ENCODE results near the gene OPRD1. TPM values are rescaled to one million over a fixed set of nuclear protein-coding genes. Genes with fewer than 3 reads are reported as not detected.

OPRD1 gene
- total and polyA plus RNA-seq, 2 of the 4 experiments (the other 2 are of a cell fraction), result under 0.01 TPM; not detected in 1

DNA sequence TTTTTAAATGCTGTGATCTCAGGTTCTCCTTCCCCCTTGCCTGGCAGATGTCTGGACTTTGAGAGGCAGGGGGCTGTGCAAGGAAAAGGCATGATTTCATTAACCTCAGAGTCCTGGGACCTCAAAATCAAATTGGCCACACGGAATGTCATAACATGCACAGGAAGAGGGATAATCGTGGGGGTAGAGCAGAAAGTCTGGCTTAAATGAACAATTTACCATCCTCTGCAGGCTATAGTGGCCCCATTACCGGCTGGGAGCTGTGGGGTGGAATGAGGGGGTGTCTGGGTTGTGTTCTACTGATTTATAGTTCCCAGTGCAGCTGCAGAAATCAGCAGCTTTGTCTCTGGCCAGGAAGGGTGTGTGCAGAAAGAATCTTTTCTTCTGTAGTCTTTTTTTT, 10.8 kb downstream of the OPRD1 start:
- dilution Hi-C loops (cut with HindIII; ENCODE audit: low sequenced_read_pairs, unreplicated experiment), result no loop called here
- Histone ChIP-seq H3K9me3 (ENCODE audit: control insufficient read depth, insufficient read depth, low read length) (no peaks in the 10 kb centered on the region; the same call in 1 of the 2 replicates), H3K9ac (ENCODE audit: low read depth, low read length) (no peak overlapping the region), H2BK20ac (ENCODE audit: low read depth, low read length) (no peak overlapping the region), H4K5ac (ENCODE audit: low read depth, low read length) (no peak overlapping the region), H3K56ac (ENCODE audit: extremely low read depth, insufficient read depth, low read length) (no peak overlapping the region), H3K4me3 (ENCODE audit: insufficient read depth, low read depth, low read length) (no peak overlapping the region), H3K4ac (ENCODE audit: low read depth, low read length) (no peak overlapping the region), H2AK5ac (ENCODE audit: low read depth, low read length) (no peak overlapping the region), H3K27ac (ENCODE audit: insufficient read depth, low read length) (no peak overlapping the region), H3K27me3 (ENCODE audit: control insufficient read depth, insufficient read depth, low read length) (peaks cover 22% of the 10 kb centered on the region), H4K8ac (ENCODE audit: low read depth in 2 of 2, low read length in 2 of 2) (no peak overlapping the region), H3K18ac (ENCODE audit: low read depth, low read length) (no peak overlapping the region), H2BK5ac (ENCODE audit: low read depth, low read length, poor library complexity, severe bottlenecking) (no peak overlapping the region), H3K23ac (ENCODE audit: low read depth, low read length) (no peak overlapping the region), H2BK15ac (ENCODE audit: low read depth, low read length) (no peak overlapping the region), H3K9me1 (ENCODE audit: insufficient read depth, low read length) (peaks cover 5% of the 10 kb centered on the region; the same call in 1 of the 2 replicates), H2AK9ac (replicated peaks; ENCODE audit: low read depth, low read length, poor library complexity) (no peak overlapping the region), H3K4me2 (ENCODE audit: low read depth, low read length) (no peak overlapping the region), H4K91ac (ENCODE audit: insufficient read depth, low read depth, low read length) (no peak overlapping the region), H4K20me1 (ENCODE audit: insufficient read depth, low read length) (peaks cover 4% of the 10 kb centered on the region; the same call in 1 of the 2 replicates), H3K14ac (replicated peaks; ENCODE audit: low read depth, low read length) (no peak overlapping the region), H3K4me1 (ENCODE audit: control insufficient read depth, insufficient read depth, low read length) (peaks cover 5% of the 10 kb centered on the region; the same call in 1 of the 2 replicates), H3K79me1 (ENCODE audit: low read depth in 1 of 2, low read length in 2 of 2) (no peaks in the 10 kb centered on the region), H2AFZ (replicated peaks; ENCODE audit: low read length, poor library complexity) (no peak overlapping the region), H2BK120ac (ENCODE audit: low read depth, low read length) (no peak overlapping the region), H3K36me3 (ENCODE audit: control insufficient read depth, insufficient read depth, low read length) (no peaks in the 10 kb centered on the region)
- ATAC-seq (ENCODE audit: low read depth) (no peak), DNase-seq (no peak)
- POLR2A ChIA-PET (ENCODE audit: unreplicated experiment), result no interaction called here
- no TSS peak for BruUV-seq (replicated peaks)
- no peak for TF ChIP-seq FOS (IDR thresholded peaks at IDR 0.05; ENCODE audit: low read depth, low read length)
- TF ChIP-seq CHD1 (IDR thresholded peaks at IDR 0.05; ENCODE audit: low read depth, low read length), result no peak
- TF ChIP-seq, protein P1, sequence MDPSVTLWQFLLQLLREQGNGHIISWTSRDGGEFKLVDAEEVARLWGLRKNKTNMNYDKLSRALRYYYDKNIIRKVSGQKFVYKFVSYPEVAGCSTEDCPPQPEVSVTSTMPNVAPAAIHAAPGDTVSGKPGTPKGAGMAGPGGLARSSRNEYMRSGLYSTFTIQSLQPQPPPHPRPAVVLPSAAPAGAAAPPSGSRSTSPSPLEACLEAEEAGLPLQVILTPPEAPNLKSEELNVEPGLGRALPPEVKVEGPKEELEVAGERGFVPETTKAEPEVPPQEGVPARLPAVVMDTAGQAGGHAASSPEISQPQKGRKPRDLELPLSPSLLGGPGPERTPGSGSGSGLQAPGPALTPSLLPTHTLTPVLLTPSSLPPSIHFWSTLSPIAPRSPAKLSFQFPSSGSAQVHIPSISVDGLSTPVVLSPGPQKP (IDR thresholded peaks at IDR 0.05; ENCODE audit: borderline replicate concordance, low read depth, low read length), result no peak
- TF ChIP-seq RCOR1 (IDR thresholded peaks at IDR 0.05; ENCODE audit: insufficient replicate concordance, low read length), result no peak
- TF ChIP-seq NFE2L2 (IDR thresholded peaks at IDR 0.05; ENCODE audit: low read depth, low read length), result no peak
- no peak for TF ChIP-seq CEBPB (IDR thresholded peaks at IDR 0.05; ENCODE audit: low read depth, low read length)
- TF ChIP-seq BHLHE40 (IDR thresholded peaks at IDR 0.05; ENCODE audit: low read depth, low read length), result no peak
- TF ChIP-seq, protein P2, sequence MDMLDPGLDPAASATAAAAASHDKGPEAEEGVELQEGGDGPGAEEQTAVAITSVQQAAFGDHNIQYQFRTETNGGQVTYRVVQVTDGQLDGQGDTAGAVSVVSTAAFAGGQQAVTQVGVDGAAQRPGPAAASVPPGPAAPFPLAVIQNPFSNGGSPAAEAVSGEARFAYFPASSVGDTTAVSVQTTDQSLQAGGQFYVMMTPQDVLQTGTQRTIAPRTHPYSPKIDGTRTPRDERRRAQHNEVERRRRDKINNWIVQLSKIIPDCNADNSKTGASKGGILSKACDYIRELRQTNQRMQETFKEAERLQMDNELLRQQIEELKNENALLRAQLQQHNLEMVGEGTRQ (IDR thresholded peaks at IDR 0.05; ENCODE audit: low read depth, low read length), result no peak
- TF ChIP-seq RFX5 (IDR thresholded peaks at IDR 0.05; ENCODE audit: low read depth, low read length), result no peak
- no peak for TF ChIP-seq SMC3 (IDR thresholded peaks at IDR 0.05; ENCODE audit: low read depth, low read length)
- no peak for TF ChIP-seq MAZ (IDR thresholded peaks at IDR 0.05; ENCODE audit: borderline replicate concordance, low read depth, low read length)
- TF ChIP-seq POLR2A (IDR thresholded peaks at IDR 0.05; ENCODE audit: low read depth, low read length), result no peak
- TF ChIP-seq MXI1 (IDR thresholded peaks at IDR 0.05; ENCODE audit: borderline replicate concordance, low read depth, low read length), result no peak
- TF ChIP-seq RAD21 (IDR thresholded peaks at IDR 0.05; ENCODE audit: low read length), result no peak
- TF ChIP-seq MAFK (IDR thresholded peaks at IDR 0.05; ENCODE audit: low read depth, low read length), result no peak
- TF ChIP-seq, protein P3, sequence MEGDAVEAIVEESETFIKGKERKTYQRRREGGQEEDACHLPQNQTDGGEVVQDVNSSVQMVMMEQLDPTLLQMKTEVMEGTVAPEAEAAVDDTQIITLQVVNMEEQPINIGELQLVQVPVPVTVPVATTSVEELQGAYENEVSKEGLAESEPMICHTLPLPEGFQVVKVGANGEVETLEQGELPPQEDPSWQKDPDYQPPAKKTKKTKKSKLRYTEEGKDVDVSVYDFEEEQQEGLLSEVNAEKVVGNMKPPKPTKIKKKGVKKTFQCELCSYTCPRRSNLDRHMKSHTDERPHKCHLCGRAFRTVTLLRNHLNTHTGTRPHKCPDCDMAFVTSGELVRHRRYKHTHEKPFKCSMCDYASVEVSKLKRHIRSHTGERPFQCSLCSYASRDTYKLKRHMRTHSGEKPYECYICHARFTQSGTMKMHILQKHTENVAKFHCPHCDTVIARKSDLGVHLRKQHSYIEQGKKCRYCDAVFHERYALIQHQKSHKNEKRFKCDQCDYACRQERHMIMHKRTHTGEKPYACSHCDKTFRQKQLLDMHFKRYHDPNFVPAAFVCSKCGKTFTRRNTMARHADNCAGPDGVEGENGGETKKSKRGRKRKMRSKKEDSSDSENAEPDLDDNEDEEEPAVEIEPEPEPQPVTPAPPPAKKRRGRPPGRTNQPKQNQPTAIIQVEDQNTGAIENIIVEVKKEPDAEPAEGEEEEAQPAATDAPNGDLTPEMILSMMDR (conservative IDR thresholded peaks at IDR 0.05; ENCODE audit: low read depth, low read length), result no peak
- intact Hi-C loops (cut with micrococcal nuclease), result no loop called here
- CTCF ChIA-PET, result no interaction called here
- in situ Hi-C loops (cut with MboI; ENCODE audit: low sequenced_read_pairs), result no loop called here
- WGBS, 2 experiments (ENCODE audit: extremely low coverage in 2 of 2, insufficient read length in 1 of 2), result no CpG with 5 or more reads among the region's 3 CpGs
